ENCODE measurements around the gene DTX1. TPM values are rescaled to one million over a fixed set of nuclear protein-coding genes. Genes with fewer than 3 reads are reported as not detected.

DTX1 gene
- total RNA-seq, 1 donor from 2014 or later, result not detected

GRCh38 chr12:113091506-113091905 is 35.0 kb downstream of the DTX1 start:
- Mint-ChIP-seq H3K27ac (ENCODE audit: unreplicated experiment) (no peak overlapping the region), H3K36me3 (ENCODE audit: low read depth) (no peaks in the 10 kb centered on the region), H3K4me1 (ENCODE audit: low read depth) (peaks cover 5% of the 10 kb centered on the region), H3K9me3 (ENCODE audit: low read depth) (no peaks in the 10 kb centered on the region), H3K4me3 (ENCODE audit: unreplicated experiment) (no peak overlapping the region), H3K27me3 (ENCODE audit: low read depth) (peaks cover 60% of the 10 kb centered on the region)
- no peak for DNase-seq (ENCODE audit: low spot score)
- TF ChIP-seq CTCF (IDR thresholded peaks at IDR 0.05), result no peak

- Mint-ChIP-seq H3K27ac (ENCODE audit: unreplicated experiment) (no peak overlapping the region), H3K36me3 (ENCODE audit: low read depth) (no peaks in the 10 kb centered on the region), H3K27me3 (ENCODE audit: low read depth) (peaks cover 59% of the 10 kb centered on the region), H3K4me3 (ENCODE audit: unreplicated experiment) (no peak overlapping the region), H3K4me1 (ENCODE audit: low read depth) (peaks cover 3% of the 10 kb centered on the region), H3K9me3 (ENCODE audit: low read depth) (no peaks in the 10 kb centered on the region)
- TF ChIP-seq CTCF (IDR thresholded peaks at IDR 0.05), result peak; percentile 28
- DNase-seq (ENCODE audit: low spot score), result no peak
These were observed 36.3 kb downstream of the DTX1 start for GRCh38 chr12:113092607-113093408.

GRCh38 chr12:113093409-113094101 is 37.0 kb downstream of the DTX1 start:
- Mint-ChIP-seq H3K36me3 (ENCODE audit: low read depth) (no peaks in the 10 kb centered on the region), H3K4me3 (ENCODE audit: unreplicated experiment) (no peak overlapping the region), H3K27me3 (ENCODE audit: low read depth) (peaks cover 55% of the 10 kb centered on the region), H3K9me3 (ENCODE audit: low read depth) (no peaks in the 10 kb centered on the region), H3K4me1 (ENCODE audit: low read depth) (peaks cover 5% of the 10 kb centered on the region), H3K27ac (ENCODE audit: unreplicated experiment) (no peak overlapping the region)
- no peak for DNase-seq (ENCODE audit: low spot score)
- TF ChIP-seq CTCF (IDR thresholded peaks at IDR 0.05), result no peak

GRCh38 chr12:113094738-113095137 is 38.2 kb downstream of the DTX1 start:
- H3K4me3 Mint-ChIP-seq (ENCODE audit: unreplicated experiment), result no peak overlapping the region
- H3K9me3 Mint-ChIP-seq (ENCODE audit: low read depth), result no peaks in the 10 kb centered on the region
- no peak for TF ChIP-seq CTCF (IDR thresholded peaks at IDR 0.05)
- peaks cover 6% of the 10 kb centered on the region for H3K4me1 Mint-ChIP-seq (ENCODE audit: low read depth)
- no peak overlapping the region for H3K27ac Mint-ChIP-seq (ENCODE audit: unreplicated experiment)
- no peak for DNase-seq (ENCODE audit: low spot score)
- peaks cover 48% of the 10 kb centered on the region for H3K27me3 Mint-ChIP-seq (ENCODE audit: low read depth)
- no peaks in the 10 kb centered on the region for H3K36me3 Mint-ChIP-seq (ENCODE audit: low read depth)

GRCh38 chr12:113095405-113095804 is 38.9 kb downstream of the DTX1 start:
- H3K27ac Mint-ChIP-seq (ENCODE audit: unreplicated experiment), result no peak overlapping the region
- peaks cover 6% of the 10 kb centered on the region for H3K4me1 Mint-ChIP-seq (ENCODE audit: low read depth)
- H3K9me3 Mint-ChIP-seq (ENCODE audit: low read depth), result no peaks in the 10 kb centered on the region
- no peak for TF ChIP-seq CTCF (IDR thresholded peaks at IDR 0.05)
- no peak for DNase-seq (ENCODE audit: low spot score)
- H3K27me3 Mint-ChIP-seq (ENCODE audit: low read depth), result peaks cover 41% of the 10 kb centered on the region
- no peak overlapping the region for H3K4me3 Mint-ChIP-seq (ENCODE audit: unreplicated experiment)
- H3K36me3 Mint-ChIP-seq (ENCODE audit: low read depth), result no peaks in the 10 kb centered on the region
